GM12874 (cell line): ENCODE measurements around the gene TBC1D5.

Source experiments
- TF ChIP-seq, protein P1 (sequence below): IDR thresholded peaks from 2 replicates; pipeline ENCODE4 v1.5.1; 2011; ENCODE audit warnings: low read depth, mild to moderate bottlenecking, control low read depth, low read length, moderate library complexity; ENCODE audit not compliant: insufficient read depth

The TBC1D5 gene

DNA sequence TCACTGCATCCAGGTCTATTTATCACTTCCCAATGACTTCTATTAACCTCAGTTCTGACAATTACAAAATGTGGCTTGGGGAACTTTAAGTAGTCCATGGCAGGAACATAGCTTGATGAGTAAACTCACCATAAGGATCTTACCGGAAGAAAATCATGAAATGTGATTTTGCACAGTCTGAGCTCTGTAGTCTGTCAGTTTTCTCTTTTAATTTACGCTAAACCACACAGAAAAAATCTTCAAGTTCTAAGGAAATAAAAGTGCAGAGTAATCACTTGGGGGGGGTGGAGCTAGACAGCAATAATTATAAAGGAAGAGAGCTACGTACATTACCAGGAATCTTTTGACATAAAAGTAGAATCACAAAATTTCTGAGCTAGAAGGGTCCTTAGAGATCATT lies 9.2 kb downstream of the TBC1D5 start:
- TF ChIP-seq, protein P1, sequence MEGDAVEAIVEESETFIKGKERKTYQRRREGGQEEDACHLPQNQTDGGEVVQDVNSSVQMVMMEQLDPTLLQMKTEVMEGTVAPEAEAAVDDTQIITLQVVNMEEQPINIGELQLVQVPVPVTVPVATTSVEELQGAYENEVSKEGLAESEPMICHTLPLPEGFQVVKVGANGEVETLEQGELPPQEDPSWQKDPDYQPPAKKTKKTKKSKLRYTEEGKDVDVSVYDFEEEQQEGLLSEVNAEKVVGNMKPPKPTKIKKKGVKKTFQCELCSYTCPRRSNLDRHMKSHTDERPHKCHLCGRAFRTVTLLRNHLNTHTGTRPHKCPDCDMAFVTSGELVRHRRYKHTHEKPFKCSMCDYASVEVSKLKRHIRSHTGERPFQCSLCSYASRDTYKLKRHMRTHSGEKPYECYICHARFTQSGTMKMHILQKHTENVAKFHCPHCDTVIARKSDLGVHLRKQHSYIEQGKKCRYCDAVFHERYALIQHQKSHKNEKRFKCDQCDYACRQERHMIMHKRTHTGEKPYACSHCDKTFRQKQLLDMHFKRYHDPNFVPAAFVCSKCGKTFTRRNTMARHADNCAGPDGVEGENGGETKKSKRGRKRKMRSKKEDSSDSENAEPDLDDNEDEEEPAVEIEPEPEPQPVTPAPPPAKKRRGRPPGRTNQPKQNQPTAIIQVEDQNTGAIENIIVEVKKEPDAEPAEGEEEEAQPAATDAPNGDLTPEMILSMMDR, result no peak

DNA sequence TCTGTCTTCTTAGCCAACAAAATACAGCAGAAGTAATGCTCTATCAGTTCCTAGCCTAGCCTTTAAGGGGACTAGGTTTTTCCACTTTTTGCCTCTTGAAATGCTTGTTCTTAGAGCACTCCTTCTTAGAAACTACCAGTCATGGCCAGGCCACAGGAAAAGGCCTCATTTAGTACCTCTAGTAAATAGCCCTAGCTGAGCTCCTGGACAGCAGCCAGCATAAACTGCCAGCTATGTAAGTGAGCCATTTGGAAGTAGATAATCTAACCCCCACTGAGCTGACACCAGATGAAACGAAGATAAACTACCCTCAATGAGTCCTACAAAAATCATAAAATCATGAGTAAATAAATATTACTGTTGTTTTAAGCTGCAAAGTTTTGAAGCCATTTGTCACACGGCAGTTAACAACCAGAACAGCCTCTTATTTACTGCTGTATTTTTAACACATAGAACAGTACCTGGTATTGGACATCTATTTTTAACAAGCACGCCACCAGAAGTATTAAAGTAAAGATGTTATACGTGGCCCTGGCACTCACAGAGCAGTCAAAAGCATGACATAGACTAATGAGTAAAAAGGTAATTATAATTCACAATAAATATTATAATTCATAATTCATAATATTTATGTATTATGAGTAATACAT lies 12.0 kb downstream of the TBC1D5 start:
- TF ChIP-seq, protein P1, result no peak

DNA sequence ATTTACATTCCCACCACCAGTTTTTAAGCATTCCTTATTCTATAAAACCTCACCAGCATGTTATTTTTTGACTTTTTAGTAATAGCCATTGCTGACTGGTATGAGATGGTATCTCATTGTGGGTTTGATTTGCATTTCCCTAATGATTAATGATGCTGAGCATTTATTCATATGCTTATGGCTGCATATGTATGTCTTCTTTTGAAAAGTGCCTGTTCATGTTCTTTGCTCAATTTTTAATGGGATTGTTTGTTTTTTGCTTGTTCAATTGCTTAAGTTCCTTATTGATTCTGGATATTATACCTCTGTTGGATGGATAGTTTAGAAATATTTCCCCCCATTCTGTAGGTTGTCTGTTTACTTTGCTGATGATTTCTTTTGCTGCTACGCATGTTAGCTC lies 16.1 kb downstream of the TBC1D5 start:
- TF ChIP-seq, protein P1, result no peak

DNA sequence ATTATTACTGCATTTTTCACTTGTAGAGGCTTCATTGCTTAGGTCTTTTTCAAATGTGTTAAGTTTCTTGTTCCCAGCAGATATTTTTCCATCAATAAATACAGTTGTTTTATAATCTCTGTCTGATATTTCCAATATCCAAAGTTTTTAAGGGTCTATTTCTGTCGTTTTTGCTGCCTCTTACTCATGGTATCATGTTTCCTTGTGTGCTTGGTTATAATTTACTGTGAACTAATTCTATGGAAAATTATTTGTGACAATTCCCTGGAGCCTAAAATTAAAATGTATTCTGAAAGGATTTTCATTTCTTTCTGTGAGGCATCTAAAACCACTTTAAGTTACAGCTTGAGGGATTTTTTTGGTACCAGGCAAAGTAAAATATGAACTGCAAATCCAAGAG lies 17.5 kb downstream of the TBC1D5 start:
- TF ChIP-seq, protein P1, result no peak

DNA sequence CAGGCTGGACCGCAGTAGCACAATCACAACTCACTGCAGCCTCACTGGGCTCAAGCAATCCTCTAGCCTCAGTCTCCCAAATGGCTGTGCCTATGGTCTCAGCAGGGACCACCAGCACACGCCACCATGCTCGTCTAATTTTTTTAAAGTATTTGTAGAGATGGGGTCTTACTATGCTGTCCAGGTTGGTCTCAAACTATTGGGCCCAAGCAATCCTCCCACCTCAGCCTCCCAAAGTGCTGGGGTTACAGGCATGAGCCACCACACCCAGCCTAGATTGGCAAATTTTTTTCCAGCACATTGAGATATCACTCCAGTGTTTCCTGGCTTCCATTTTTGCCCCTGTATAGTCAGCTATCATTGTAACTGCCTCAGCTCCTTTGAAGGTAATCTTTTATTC lies 18.3 kb downstream of the TBC1D5 start:
- TF ChIP-seq, protein P1, result no peak

DNA sequence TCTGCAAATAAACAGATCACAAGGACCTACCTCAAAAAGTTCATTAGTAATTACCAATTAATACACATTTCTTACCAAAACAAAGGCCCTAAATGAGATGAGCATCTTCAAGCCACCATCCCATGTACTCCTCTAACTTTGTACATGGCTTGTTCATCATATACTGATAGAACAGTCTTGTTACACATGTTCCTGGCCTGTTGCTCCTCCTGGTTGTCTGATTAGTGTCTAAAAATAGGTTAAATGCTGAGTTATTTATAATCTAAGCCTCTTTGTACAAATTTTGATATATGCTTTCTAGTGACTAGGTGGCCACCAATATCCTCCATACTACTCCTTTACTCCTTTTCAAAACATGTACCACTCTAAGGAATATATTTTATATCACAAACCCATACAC lies 25.0 kb downstream of the TBC1D5 start:
- TF ChIP-seq, protein P1, result no peak

DNA sequence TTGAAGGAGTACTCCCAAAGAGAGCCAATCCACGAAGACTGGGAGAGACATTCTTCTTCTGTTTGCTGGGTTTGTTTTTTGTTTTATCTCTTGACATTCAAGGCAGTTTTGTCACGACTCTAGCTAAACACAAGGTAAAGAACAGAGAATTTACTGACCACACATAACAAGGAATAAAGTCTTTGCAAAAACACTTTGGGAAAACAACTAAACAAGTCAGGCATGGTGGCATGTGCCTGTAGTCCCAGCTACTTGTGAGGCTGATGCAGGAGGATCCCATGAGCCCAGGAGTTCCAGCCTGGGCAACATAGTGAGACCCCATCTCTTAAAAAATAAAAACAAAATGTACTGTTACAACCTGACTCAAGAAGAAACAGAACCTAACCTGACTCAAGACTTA lies 28.0 kb downstream of the TBC1D5 start:
- TF ChIP-seq, protein P1, result no peak
